Duodenal mucosa (tissue), 2 donors: ENCODE data around the gene MRPS35.
"Not testable (repeated sequence)": the region's sequence is repeated elsewhere in the genome, so short reads cannot be mapped to it uniquely, and the experiment has no call there.

Source experiments
- H3K27ac ChIP-seq: one replicate; pipeline ENCODE4 v1.7.0; 2013; ENCODE audit warnings: low read depth, low read length
- H3K27me3 ChIP-seq, 2 donors: one replicate each; pipeline ENCODE4 v1.7.0; 2013; ENCODE audit warnings: low read length in 2 of 2, control low read depth in 1 of 2; ENCODE audit not compliant: insufficient read depth in 2 of 2, control insufficient read depth in 1 of 2
- H3K36me3 ChIP-seq, 2 donors: one replicate each; pipeline ENCODE4 v1.7.0; 2013; ENCODE audit warnings: low read length in 2 of 2, control low read depth in 1 of 2; ENCODE audit not compliant: insufficient read depth in 2 of 2, control insufficient read depth in 1 of 2
- H3K4me1 ChIP-seq, 2 donors: one replicate each; pipeline ENCODE4 v1.7.0; 2013; ENCODE audit warnings: low read length in 2 of 2, control low read depth in 1 of 2; ENCODE audit not compliant: insufficient read depth in 2 of 2, control insufficient read depth in 1 of 2
- H3K4me3 ChIP-seq, 2 donors: one replicate each; pipeline ENCODE4 v1.7.0; 2013; ENCODE audit warnings: low read length in 2 of 2, low read depth in 1 of 2
- H3K9ac ChIP-seq, 2 donors: one replicate each; pipeline ENCODE4 v1.7.0; 2013; ENCODE audit warnings: low read length in 2 of 2, low read depth in 1 of 2
- H3K9me3 ChIP-seq, 2 donors: one replicate each; pipeline ENCODE4 v1.7.0; 2013; ENCODE audit warnings: low read length in 2 of 2, control low read depth in 1 of 2; ENCODE audit not compliant: control insufficient read depth in 1 of 2

Gene MRPS35

DNA sequence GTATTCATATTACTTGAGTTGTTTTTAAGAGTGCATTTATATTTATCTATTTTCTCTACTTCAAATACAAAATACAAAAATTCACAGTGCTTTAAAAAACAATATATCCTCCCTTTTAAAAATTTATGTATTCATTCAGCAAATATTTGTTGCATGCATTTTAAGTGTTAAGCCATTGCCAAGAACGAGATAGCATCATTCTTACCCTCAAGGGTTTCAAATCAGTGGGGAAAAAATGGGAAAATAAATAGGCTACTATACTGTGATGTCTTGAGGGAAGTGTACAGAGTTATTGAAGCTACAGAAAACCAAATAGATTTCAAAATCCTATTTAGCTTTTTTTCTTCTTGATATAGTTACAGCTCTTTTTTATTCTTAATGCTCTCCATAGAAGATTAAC is 23.2 kb downstream of the MRPS35 start:
- H3K9me3 ChIP-seq: no peaks in the 10 kb centered on the region
- no peaks in the 10 kb centered on the region for H3K27me3 ChIP-seq
- H3K4me1 ChIP-seq: no peaks in the 10 kb centered on the region
- no peak overlapping the region for H3K9ac ChIP-seq
- no peak overlapping the region for H3K27ac ChIP-seq
- H3K36me3 ChIP-seq: peaks cover 5 to 23% of the 10 kb centered on the region in 2 donors
- no peak overlapping the region for H3K4me3 ChIP-seq

DNA sequence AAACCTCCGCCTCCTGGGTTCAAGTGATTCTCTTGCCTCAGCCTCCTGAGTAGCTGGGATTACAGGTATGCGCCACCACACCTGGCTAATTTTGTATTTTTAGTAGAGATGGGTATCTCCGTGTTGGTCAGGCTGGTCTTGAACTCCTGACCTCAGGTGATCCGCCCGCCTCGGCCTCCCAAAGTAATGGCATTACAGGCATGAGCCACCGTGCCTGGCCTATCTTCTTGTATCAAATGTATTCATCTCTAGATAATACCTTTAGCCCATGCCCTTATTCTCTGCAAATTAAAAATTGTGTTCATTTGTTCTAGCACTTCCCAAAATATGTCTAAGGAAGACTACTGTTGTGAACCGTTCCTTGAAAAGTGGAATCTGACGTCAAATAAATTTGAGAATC is 23.7 kb downstream of the MRPS35 start:
- not testable (repeated sequence) for H3K4me1 ChIP-seq, H3K9ac ChIP-seq, H3K4me3 ChIP-seq, H3K27ac ChIP-seq, H3K9me3 ChIP-seq, H3K27me3 ChIP-seq
- H3K36me3 ChIP-seq: peaks cover 5 to 25% of the 10 kb centered on the region in 2 donors

DNA sequence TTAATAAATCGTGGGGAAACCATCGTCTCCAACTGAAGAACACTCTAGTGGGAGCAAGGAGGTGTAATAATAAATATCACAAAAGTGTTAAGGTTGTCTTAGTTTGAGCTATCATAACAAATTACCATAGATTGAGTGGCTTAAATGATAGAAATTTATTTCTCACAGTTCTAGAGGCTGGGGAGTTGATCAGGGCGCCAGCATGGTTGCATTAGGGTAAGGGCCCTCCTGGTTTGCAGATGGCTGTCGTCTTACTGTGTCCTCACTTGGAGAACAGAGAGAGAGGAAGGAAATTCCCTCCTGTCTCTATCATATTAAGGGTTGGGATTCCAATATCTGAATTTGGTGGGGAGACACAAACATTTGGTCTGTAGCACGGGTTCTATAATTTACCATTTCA is 33.0 kb downstream of the MRPS35 start:
- Histone ChIP-seq H3K36me3 (peaks cover 2 to 35% of the 10 kb centered on the region in 2 donors), H3K27me3 (no peaks in the 10 kb centered on the region), H3K27ac (no peak overlapping the region), H3K9ac (no peak overlapping the region), H3K4me1 (peaks cover 0 to 7% of the 10 kb centered on the region in 2 donors), H3K4me3 (no peak overlapping the region), H3K9me3 (no peaks in the 10 kb centered on the region)

- not testable (repeated sequence) for H3K9me3 ChIP-seq, H3K9ac ChIP-seq, H3K27ac ChIP-seq, H3K4me3 ChIP-seq, H3K27me3 ChIP-seq, H3K4me1 ChIP-seq
- H3K36me3 ChIP-seq: peaks cover 2 to 19% of the 10 kb centered on the region in 2 donors
Measured at GRCh38 chr12:27745734-27746133, 35.1 kb downstream of the MRPS35 start.

- no peaks in the 10 kb centered on the region for H3K27me3 ChIP-seq
- no peak overlapping the region for H3K4me3 ChIP-seq
- peaks cover 2 to 15% of the 10 kb centered on the region in 2 donors for H3K36me3 ChIP-seq
- H3K27ac ChIP-seq: no peak overlapping the region
- no peak overlapping the region for H3K9ac ChIP-seq
- H3K4me1 ChIP-seq: peaks cover 2 to 12% of the 10 kb centered on the region in 2 donors
- no peaks in the 10 kb centered on the region for H3K9me3 ChIP-seq
Measured at GRCh38 chr12:27747111-27747820, 36.6 kb downstream of the MRPS35 start.

DNA sequence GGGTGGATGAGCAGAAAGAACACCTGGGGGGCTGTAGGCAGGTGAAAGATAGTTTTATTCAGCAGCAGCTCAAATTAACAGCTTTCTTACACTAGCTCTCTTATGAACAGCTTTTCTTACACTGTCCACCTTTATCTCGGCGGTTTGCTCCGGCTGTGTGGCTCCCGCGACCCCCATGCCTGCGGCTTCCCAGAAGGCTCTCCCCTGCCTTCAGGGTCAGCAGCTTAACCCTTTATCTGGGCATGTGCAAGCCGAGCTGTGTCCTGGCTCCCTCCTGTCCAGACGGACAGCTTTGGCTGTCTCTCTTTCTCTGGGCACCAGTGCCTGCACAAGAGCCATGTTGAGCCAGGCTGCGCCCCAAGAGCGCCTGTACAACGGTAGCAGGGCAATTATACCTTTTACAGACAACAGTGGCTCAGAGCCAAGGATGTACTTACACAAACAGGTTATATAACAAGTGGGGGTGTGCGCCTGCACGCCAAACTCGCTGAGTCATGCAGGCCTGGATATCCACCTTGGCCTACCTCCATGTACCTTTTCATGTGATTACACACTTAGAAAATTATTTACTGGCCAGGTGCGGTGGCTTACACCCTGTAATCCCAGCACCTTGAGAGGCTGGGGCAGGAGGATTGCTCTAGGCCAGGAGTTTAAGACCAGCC is 40.9 kb downstream of the MRPS35 start:
- no peak overlapping the region for H3K9ac ChIP-seq
- H3K36me3 ChIP-seq: peaks cover 5 to 10% of the 10 kb centered on the region in 2 donors
- no peaks in the 10 kb centered on the region for H3K27me3 ChIP-seq
- H3K27ac ChIP-seq: no peak overlapping the region
- H3K4me3 ChIP-seq: no peak overlapping the region
- no peaks in the 10 kb centered on the region for H3K9me3 ChIP-seq
- peaks cover 2 to 19% of the 10 kb centered on the region in 2 donors for H3K4me1 ChIP-seq

GRCh38 chr12:27754795-27755194 is 44.2 kb downstream of the MRPS35 start:
- no peak overlapping the region for H3K27ac ChIP-seq
- peaks cover 5 to 14% of the 10 kb centered on the region in 2 donors for H3K36me3 ChIP-seq
- H3K27me3 ChIP-seq: no peaks in the 10 kb centered on the region
- no peak overlapping the region for H3K9ac ChIP-seq
- no peak overlapping the region for H3K4me3 ChIP-seq
- no peaks in the 10 kb centered on the region for H3K9me3 ChIP-seq
- peaks cover 2 to 11% of the 10 kb centered on the region in 2 donors for H3K4me1 ChIP-seq

GRCh38 chr12:27756670-27757195 is 46.1 kb downstream of the MRPS35 start:
- Histone ChIP-seq H3K9me3 (no peaks in the 10 kb centered on the region), H3K27ac (no peak overlapping the region), H3K4me1 (peaks cover 0 to 11% of the 10 kb centered on the region in 2 donors), H3K9ac (no peak overlapping the region), H3K4me3 (no peak overlapping the region), H3K36me3 (peaks cover 5 to 14% of the 10 kb centered on the region in 2 donors), H3K27me3 (no peaks in the 10 kb centered on the region)

DNA sequence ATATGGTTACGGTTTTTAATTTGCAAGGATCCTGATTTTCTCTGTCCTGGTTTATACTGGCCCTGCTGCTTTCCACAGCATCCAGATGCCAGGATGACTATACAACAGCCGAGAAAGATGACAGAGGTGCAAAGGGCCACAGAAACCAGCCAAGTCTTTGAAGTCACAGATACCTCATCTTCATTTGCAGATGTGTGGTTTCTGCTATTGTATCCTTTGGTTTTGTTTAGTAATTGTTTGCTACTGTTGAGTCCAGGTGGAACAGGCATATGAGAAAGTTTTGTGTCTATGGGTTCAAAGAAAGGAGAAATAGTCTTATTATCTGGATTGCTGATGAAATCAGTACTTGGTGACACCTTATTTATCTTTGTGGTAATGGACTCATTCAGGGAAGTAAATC is 52.1 kb downstream of the MRPS35 start:
- Histone ChIP-seq H3K4me1 (no peaks in the 10 kb centered on the region), H3K4me3 (no peak overlapping the region), H3K27me3 (no peaks in the 10 kb centered on the region), H3K9ac (no peak overlapping the region), H3K36me3 (no peaks in the 10 kb centered on the region), H3K27ac (no peak overlapping the region), H3K9me3 (no peaks in the 10 kb centered on the region)

- H3K9me3 ChIP-seq: no peaks in the 10 kb centered on the region
- no peak overlapping the region for H3K4me3 ChIP-seq
- no peaks in the 10 kb centered on the region for H3K27me3 ChIP-seq
- no peaks in the 10 kb centered on the region for H3K4me1 ChIP-seq
- no peaks in the 10 kb centered on the region for H3K36me3 ChIP-seq
- no peak overlapping the region for H3K9ac ChIP-seq
- no peak overlapping the region for H3K27ac ChIP-seq
Measured at GRCh38 chr12:27766587-27766986, 56.0 kb downstream of the MRPS35 start.
